ENCODE data around the gene CFAP161. TPM values are rescaled to one million over a fixed set of nuclear protein-coding genes. Genes with fewer than 3 reads are reported as not detected.

The CFAP161 gene
- total and polyA plus RNA-seq, 2 experiments from 2014 or later: 0.13 TPM; not detected in 1

GRCh38 chr15:81098861-81099651 is 35.0 kb upstream of the CFAP161 start (continued):
- TF ChIP-seq ZNF462 (CRISPR knock-in tag; IDR thresholded peaks at IDR 0.05) (no peak), ZNF331 (CRISPR knock-in tag; IDR thresholded peaks at IDR 0.05; ENCODE audit: low read depth) (no peak)

DNA sequence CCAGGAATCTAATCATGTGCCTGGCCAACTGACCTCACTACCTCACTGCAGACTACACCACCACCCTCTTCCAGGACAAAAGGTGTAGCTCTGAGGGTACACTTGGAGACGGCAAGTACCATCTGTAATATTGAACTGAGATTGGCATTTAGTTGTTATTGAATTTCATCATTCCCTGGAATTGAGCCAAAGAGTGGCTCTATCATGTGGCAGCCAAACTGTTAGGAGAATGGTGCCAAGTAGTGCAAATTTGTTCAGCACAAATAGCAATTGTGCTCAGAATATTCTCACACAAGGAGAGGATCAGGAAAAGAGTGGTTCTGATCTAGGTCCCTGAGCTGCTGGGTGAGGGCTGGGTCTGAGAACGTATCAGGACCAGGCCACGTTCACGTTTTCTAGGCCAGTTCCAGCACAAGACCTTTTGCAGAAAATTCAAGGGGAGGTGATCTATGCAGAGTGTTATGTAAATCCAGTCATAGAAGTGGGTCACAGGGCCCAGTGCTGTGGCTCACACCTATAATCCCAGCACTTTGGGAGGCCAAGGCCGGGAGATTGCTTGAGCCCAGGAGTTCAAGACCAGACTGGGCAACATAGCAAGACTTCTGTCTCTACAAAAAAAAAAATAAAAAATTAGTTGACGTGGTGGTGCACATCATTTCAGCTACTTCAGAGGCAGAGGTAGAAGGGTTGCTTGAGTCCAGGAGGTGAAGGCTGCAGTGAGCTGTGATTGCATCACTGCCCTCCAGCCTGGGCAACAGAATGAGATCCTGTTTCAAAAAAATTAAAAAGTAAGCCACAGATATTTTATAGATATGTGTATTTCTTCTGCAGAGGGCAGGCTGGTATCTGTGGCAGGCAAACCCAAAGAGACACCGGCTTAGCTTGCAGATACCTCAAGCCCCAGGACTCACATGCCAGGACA is 31.9 kb upstream of the CFAP161 start:
- Mint-ChIP-seq H3K4me3 (no peak overlapping the region), H3K4me1 (no peaks in the 10 kb centered on the region), H3K27me3 (ENCODE audit: insufficient read depth, low read depth, poor library complexity) (peaks cover 13% of the 10 kb centered on the region), H3K36me3 (ENCODE audit: low read depth) (no peaks in the 10 kb centered on the region), H3K27ac (no peak overlapping the region), H3K9me3 (no peaks in the 10 kb centered on the region)
- Histone ChIP-seq H3K9me2 (ENCODE audit: insufficient read depth) (no peaks in the 10 kb centered on the region), H3K4me2 (no peak overlapping the region), H2AFZ (no peak overlapping the region), H3K4me1 (ENCODE audit: insufficient read depth) (no peaks in the 10 kb centered on the region), H3K4me3 (no peak overlapping the region), H3K79me2 (replicated peaks; ENCODE audit: insufficient read depth) (no peaks in the 10 kb centered on the region), H3K27ac (ENCODE audit: low read depth) (no peak overlapping the region), H3F3A (replicated peaks; ENCODE audit: low read depth) (no peaks in the 10 kb centered on the region), H4K20me1 (replicated peaks; ENCODE audit: insufficient read depth) (no peaks in the 10 kb centered on the region), H3K36me3 (ENCODE audit: insufficient read depth) (no peaks in the 10 kb centered on the region), H3K27me3 (ENCODE audit: insufficient read depth) (no peaks in the 10 kb centered on the region)
- ATAC-seq (no peak), DNase-seq (ENCODE audit: low spot score) (no peak)
- no peak for TF ChIP-seq ETS1 (IDR thresholded peaks at IDR 0.05)
- no peak for TF ChIP-seq CTCF (conservative IDR thresholded peaks at IDR 0.05; ENCODE audit: low read depth in 2 of 2)
- TF ChIP-seq, protein P1, sequence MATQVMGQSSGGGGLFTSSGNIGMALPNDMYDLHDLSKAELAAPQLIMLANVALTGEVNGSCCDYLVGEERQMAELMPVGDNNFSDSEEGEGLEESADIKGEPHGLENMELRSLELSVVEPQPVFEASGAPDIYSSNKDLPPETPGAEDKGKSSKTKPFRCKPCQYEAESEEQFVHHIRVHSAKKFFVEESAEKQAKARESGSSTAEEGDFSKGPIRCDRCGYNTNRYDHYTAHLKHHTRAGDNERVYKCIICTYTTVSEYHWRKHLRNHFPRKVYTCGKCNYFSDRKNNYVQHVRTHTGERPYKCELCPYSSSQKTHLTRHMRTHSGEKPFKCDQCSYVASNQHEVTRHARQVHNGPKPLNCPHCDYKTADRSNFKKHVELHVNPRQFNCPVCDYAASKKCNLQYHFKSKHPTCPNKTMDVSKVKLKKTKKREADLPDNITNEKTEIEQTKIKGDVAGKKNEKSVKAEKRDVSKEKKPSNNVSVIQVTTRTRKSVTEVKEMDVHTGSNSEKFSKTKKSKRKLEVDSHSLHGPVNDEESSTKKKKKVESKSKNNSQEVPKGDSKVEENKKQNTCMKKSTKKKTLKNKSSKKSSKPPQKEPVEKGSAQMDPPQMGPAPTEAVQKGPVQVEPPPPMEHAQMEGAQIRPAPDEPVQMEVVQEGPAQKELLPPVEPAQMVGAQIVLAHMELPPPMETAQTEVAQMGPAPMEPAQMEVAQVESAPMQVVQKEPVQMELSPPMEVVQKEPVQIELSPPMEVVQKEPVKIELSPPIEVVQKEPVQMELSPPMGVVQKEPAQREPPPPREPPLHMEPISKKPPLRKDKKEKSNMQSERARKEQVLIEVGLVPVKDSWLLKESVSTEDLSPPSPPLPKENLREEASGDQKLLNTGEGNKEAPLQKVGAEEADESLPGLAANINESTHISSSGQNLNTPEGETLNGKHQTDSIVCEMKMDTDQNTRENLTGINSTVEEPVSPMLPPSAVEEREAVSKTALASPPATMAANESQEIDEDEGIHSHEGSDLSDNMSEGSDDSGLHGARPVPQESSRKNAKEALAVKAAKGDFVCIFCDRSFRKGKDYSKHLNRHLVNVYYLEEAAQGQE (IDR thresholded peaks at IDR 0.05; ENCODE audit: unreplicated experiment): no peak
- no peak for TF ChIP-seq CREB1 (CRISPR knock-in tag; IDR thresholded peaks at IDR 0.05; ENCODE audit: low read depth)
- TF ChIP-seq ZNF114 (CRISPR knock-in tag; IDR thresholded peaks at IDR 0.05): no peak
- no peak for TF ChIP-seq ZNF331 (CRISPR knock-in tag; IDR thresholded peaks at IDR 0.05; ENCODE audit: low read depth)
- no peak for TF ChIP-seq POLR2AphosphoS5 (IDR thresholded peaks at IDR 0.05; ENCODE audit: low read depth)
- no peak for TF ChIP-seq JUNB (IDR thresholded peaks at IDR 0.05; ENCODE audit: unreplicated experiment)

Data from GM23338 (cell line).